Colonic mucosa (tissue), 4 donors: Measurements from ENCODE around the gene TP53I13. TPM values are rescaled to one million over a fixed set of nuclear protein-coding genes. Genes with fewer than 3 reads are reported as not detected.

Source experiments
- DNase-seq: peaks from one replicate; pipeline ENCODE4 v3.0.0-alpha.2; 2020
- H3K27ac ChIP-seq: fragments of 200-600 bp; one replicate; pipeline ENCODE4 v1.8.0; 2021
- H3K27me3 ChIP-seq: fragments of 200-600 bp; one replicate; pipeline ENCODE4 v1.8.0; 2021
- H3K36me3 ChIP-seq: fragments of 200-600 bp; one replicate; pipeline ENCODE4 v1.8.0; 2021
- H3K4me1 ChIP-seq: fragments of 200-600 bp; one replicate; pipeline ENCODE4 v1.8.0; 2021; ENCODE audit warnings: mild to moderate bottlenecking
- H3K4me3 ChIP-seq: fragments of 200-600 bp; one replicate; pipeline ENCODE4 v1.8.0; 2021
- H3K9ac ChIP-seq, 2 donors: one replicate each; pipeline ENCODE4 v1.7.0; 2013; ENCODE audit warnings: control low read depth in 2 of 2, low read depth in 2 of 2, low read length in 2 of 2
- H3K9me3 ChIP-seq: fragments of 200-600 bp; one replicate; pipeline ENCODE4 v1.8.0; 2021
- CTCF ChIP-seq: fragments of 200-600 bp; IDR thresholded peaks from one replicate; pipeline ENCODE4 v1.8.0; 2022; ENCODE audit warnings: antibody characterized with exemption, mild to moderate bottlenecking
- intact Hi-C: fragments of 100-400 bp; cut with DNase I; formaldehyde crosslinking; loops from one replicate; pipeline ENCODE4 v1.14.1; 2022
- total RNA-seq, 2 donors: library from RNA; stranded (reverse); fragmentation: NEBNext Ultra II Directional in 1 of 2; extraction: Animal tissue kit (Norgen Biotek cat#: 25700) in 1 of 2; gene quantifications; one replicate each; pipeline ENCODE4 v1.2.1, GENCODE V29; 2021
- donor health status: healthy.
- donor health status: DM: no; HTN: no; CAD: no.
- donor health status: DM: no; HTN: no; CAD: no.

The TP53I13 gene
- total RNA-seq, 2 donors from 2014 or later: 41.2 to 91.2 TPM

GRCh38 chr17:29620271-29620670 is 51.8 kb downstream of the TP53I13 start:
- DNase-seq: no peak
- H3K4me3 ChIP-seq: no peak overlapping the region
- TF ChIP-seq CTCF: no peak
- no peaks in the 10 kb centered on the region for H3K36me3 ChIP-seq
- no peak overlapping the region for H3K27ac ChIP-seq
- intact Hi-C loops: no loop called here
- H3K9ac ChIP-seq: no peak overlapping the region
- H3K4me1 ChIP-seq: peaks cover 19% of the 10 kb centered on the region
- peaks cover 4% of the 10 kb centered on the region for H3K27me3 ChIP-seq
- H3K9me3 ChIP-seq: no peaks in the 10 kb centered on the region

GRCh38 chr17:29620779-29621500 is 52.4 kb downstream of the TP53I13 start:
- intact Hi-C loops: no loop called here
- TF ChIP-seq CTCF: no peak
- Histone ChIP-seq H3K4me1 (peaks cover 19% of the 10 kb centered on the region), H3K9me3 (no peaks in the 10 kb centered on the region), H3K27me3 (peaks cover 2% of the 10 kb centered on the region), H3K4me3 (no peak overlapping the region), H3K9ac (no peak overlapping the region), H3K36me3 (no peaks in the 10 kb centered on the region), H3K27ac (no peak overlapping the region)
- DNase-seq: no peak

GRCh38 chr17:29621751-29622194 is 53.3 kb downstream of the TP53I13 start:
- Histone ChIP-seq H3K27ac (no peak overlapping the region), H3K4me3 (peak overlapping the region; percentile 55), H3K27me3 (no peaks in the 10 kb centered on the region), H3K9me3 (no peaks in the 10 kb centered on the region), H3K9ac (no peak overlapping the region), H3K4me1 (peaks cover 15% of the 10 kb centered on the region), H3K36me3 (no peaks in the 10 kb centered on the region)
- intact Hi-C loops: no loop called here
- TF ChIP-seq CTCF: no peak
- no peak for DNase-seq

Other genes starting within 250 kb of the TP53I13 start
- 10 to 100 TPM; 42.1 to 57.1 TPM for gene TAOK1, start 178.3 kb upstream of the TP53I13 start, total RNA-seq
- gene ABHD15, start 1.7 kb upstream of the TP53I13 start, total RNA-seq: 10 to 100 TPM; 17.2 to 20.7 TPM
- gene GIT1, start 20.9 kb downstream of the TP53I13 start, total RNA-seq: 10 to 100 TPM; 32.8 to 54.9 TPM
- 10 to 100 TPM in 1 of 2 donors, 1 to 10 TPM in 1; 3.1 to 10.2 TPM for gene ANKRD13B, start 24.4 kb downstream of the TP53I13 start, total RNA-seq
- 1 to 10 TPM in 1 of 2 donors, under 1 TPM in 1; 0.62 to 2.5 TPM for gene CORO6, start 54.2 kb downstream of the TP53I13 start, total RNA-seq